ENCODE measurements around the gene TIMM50. TPM values are rescaled to one million over a fixed set of nuclear protein-coding genes. Genes with fewer than 3 reads are reported as not detected.
"Not testable (repeated sequence)": the region's sequence is repeated elsewhere in the genome, so short reads cannot be mapped to it uniquely, and the experiment has no call there.

The TIMM50 gene
- total RNA-seq, 1 donor from 2014 or later: 256 TPM

DNA sequence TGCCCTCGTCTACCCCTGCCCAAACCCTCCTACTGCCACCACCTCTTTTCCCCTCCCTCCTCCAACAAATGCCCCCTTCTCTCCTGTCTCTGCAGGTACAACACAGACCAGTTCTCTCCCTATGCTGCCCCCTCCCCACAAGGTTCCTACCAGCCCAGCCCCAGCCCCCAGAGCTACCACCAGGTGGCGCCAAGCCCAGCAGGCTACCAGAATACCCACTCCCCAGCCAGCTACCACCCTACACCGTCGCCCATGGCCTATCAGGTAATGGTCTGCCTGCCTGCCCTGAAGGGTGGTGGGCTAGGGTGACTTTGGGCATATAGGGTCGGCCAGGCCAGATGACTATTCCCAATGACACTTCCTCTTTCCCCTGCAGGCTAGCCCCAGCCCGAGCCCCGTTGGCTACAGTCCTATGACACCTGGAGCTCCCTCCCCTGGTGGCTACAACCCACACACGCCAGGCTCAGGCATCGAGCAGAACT is 6.5 kb upstream of the TIMM50 start:
- Mint-ChIP-seq H3K27me3 (ENCODE audit: unreplicated experiment) (peaks cover 2% of the 10 kb centered on the region), H3K9me3 (ENCODE audit: unreplicated experiment) (peaks cover 4% of the 10 kb centered on the region), H3K4me1 (ENCODE audit: low read depth, unreplicated experiment) (no peaks in the 10 kb centered on the region), H3K27ac (ENCODE audit: unreplicated experiment) (peak overlapping the region; percentile 38), H3K4me3 (ENCODE audit: unreplicated experiment) (no peak overlapping the region), H3K36me3 (ENCODE audit: unreplicated experiment) (no peaks in the 10 kb centered on the region)
- DNase-seq: peak; percentile 90
- TF ChIP-seq, protein P1, sequence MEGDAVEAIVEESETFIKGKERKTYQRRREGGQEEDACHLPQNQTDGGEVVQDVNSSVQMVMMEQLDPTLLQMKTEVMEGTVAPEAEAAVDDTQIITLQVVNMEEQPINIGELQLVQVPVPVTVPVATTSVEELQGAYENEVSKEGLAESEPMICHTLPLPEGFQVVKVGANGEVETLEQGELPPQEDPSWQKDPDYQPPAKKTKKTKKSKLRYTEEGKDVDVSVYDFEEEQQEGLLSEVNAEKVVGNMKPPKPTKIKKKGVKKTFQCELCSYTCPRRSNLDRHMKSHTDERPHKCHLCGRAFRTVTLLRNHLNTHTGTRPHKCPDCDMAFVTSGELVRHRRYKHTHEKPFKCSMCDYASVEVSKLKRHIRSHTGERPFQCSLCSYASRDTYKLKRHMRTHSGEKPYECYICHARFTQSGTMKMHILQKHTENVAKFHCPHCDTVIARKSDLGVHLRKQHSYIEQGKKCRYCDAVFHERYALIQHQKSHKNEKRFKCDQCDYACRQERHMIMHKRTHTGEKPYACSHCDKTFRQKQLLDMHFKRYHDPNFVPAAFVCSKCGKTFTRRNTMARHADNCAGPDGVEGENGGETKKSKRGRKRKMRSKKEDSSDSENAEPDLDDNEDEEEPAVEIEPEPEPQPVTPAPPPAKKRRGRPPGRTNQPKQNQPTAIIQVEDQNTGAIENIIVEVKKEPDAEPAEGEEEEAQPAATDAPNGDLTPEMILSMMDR (IDR thresholded peaks at IDR 0.05; ENCODE audit: partially characterized antibody, unreplicated experiment): peak; percentile 84

DNA sequence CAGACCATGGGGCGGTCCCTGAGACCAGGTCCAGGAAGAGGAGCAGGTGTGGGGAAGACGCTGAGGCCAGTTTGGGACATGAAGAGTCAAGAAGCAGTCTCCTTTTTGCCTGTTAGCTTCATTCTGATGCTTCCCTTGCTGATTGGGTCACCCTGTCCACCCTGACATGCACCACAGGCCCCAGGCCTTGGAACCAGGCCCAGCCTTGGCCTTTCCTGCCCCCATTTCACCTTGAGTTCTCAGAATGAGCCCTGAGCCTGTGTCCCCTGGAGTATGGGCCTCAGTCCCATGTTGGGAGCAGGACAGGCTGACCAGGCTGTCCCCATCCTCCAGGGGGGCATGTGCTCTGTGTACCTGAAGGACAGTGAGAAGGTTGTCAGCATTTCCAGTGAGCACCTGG is 4.9 kb upstream of the TIMM50 start:
- H3K27ac Mint-ChIP-seq (ENCODE audit: unreplicated experiment): no peak overlapping the region

DNA sequence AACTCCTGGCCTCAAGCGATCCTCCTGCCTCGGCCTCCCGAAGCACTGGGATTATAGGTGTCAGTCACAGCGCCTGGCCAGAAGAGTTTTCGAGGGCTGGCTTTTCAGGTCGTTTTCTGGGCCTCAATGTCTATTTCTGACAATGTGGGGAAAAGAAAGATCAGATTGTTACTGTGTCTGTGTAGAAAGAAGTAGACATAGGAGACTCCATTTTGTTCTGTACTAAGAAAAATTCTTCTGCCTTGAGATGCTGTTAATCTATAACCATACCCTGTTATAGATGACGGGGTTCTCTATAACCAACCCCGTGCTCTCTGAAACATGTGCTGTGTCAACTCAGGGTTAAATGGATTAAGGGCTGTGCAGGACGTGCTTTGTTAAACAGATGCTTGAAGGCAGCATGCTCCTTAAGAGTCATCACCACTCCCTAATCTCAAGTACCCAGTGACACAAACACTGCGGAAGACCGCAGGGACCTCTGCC is 1.3 kb upstream of the TIMM50 start:
- not testable (repeated sequence) for DNase-seq; H3K36me3 Mint-ChIP-seq (ENCODE audit: unreplicated experiment)
- Mint-ChIP-seq H3K4me1 (ENCODE audit: low read depth, unreplicated experiment) (peaks cover 33% of the 10 kb centered on the region), H3K9me3 (ENCODE audit: unreplicated experiment) (peaks cover 23% of the 10 kb centered on the region), H3K27me3 (ENCODE audit: unreplicated experiment) (peaks cover 18% of the 10 kb centered on the region), H3K4me3 (ENCODE audit: unreplicated experiment) (peak overlapping the region; percentile 89), H3K27ac (ENCODE audit: unreplicated experiment) (peak overlapping the region; percentile 95)

More for the DNA sequence above, 4.9 kb upstream of the TIMM50 start:
- TF ChIP-seq, protein P1 (IDR thresholded peaks at IDR 0.05; ENCODE audit: partially characterized antibody, unreplicated experiment): no peak
- peaks cover 11% of the 10 kb centered on the region for H3K4me1 Mint-ChIP-seq (ENCODE audit: low read depth, unreplicated experiment)
- H3K27me3 Mint-ChIP-seq (ENCODE audit: unreplicated experiment): peaks cover 4% of the 10 kb centered on the region
- H3K4me3 Mint-ChIP-seq (ENCODE audit: unreplicated experiment): no peak overlapping the region
- no peaks in the 10 kb centered on the region for H3K36me3 Mint-ChIP-seq (ENCODE audit: unreplicated experiment)
- peaks cover 10% of the 10 kb centered on the region for H3K9me3 Mint-ChIP-seq (ENCODE audit: unreplicated experiment)
- no peak for DNase-seq

DNA sequence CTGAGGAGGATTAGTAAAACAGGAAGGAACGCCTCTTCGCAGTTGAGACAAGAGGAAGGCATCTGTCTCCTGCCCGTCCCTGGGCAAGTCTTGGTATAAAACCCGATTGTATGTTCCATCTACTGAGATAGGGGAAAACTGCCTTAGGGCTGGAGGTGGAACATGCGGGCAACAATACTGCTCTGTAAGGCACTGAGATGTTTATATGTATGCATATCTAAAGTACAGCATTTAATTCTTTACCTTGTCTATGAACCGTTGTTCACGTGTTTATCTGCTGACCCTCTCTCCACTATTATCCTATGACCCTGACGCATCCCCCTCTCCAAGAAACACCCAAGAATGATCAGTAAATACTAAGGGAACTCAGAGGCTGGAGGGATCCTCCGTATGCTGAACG is 722 bp upstream of the TIMM50 start:
- Mint-ChIP-seq H3K27me3 (ENCODE audit: unreplicated experiment) (peaks cover 18% of the 10 kb centered on the region), H3K9me3 (ENCODE audit: unreplicated experiment) (peaks cover 23% of the 10 kb centered on the region), H3K27ac (ENCODE audit: unreplicated experiment) (peak overlapping the region; percentile 95), H3K36me3 (ENCODE audit: unreplicated experiment) (no peaks in the 10 kb centered on the region), H3K4me1 (ENCODE audit: low read depth, unreplicated experiment) (peaks cover 35% of the 10 kb centered on the region), H3K4me3 (ENCODE audit: unreplicated experiment) (peak overlapping the region; percentile 89)
- TF ChIP-seq, protein P1 (IDR thresholded peaks at IDR 0.05; ENCODE audit: partially characterized antibody, unreplicated experiment): no peak
- DNase-seq: no peak

DNA sequence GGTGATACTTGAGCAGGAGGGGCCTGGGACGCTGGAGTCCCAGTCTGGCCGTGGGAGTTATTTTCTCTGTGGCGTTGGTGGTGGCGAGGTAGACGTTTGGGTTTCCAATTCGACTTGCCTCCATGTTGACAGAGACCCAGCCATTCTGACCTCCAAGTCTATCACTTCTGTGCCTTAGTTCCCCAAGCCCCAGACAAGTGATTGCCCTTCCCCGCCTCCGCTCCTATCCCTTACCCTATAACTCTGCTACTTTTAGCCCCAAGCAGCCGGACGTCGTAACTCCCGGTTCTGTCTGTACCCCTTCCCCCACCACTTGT is 549 bp downstream of the TIMM50 start:
- peak overlapping the region; percentile 98 for H3K4me3 Mint-ChIP-seq (ENCODE audit: unreplicated experiment)
- no peak for DNase-seq

More for the DNA sequence above, 549 bp downstream of the TIMM50 start:
- peaks cover 4% of the 10 kb centered on the region for H3K36me3 Mint-ChIP-seq (ENCODE audit: unreplicated experiment)
- peaks cover 18% of the 10 kb centered on the region for H3K27me3 Mint-ChIP-seq (ENCODE audit: unreplicated experiment)
- peaks cover 25% of the 10 kb centered on the region for H3K9me3 Mint-ChIP-seq (ENCODE audit: unreplicated experiment)
- peaks cover 44% of the 10 kb centered on the region for H3K4me1 Mint-ChIP-seq (ENCODE audit: low read depth, unreplicated experiment)
- TF ChIP-seq, protein P1 (IDR thresholded peaks at IDR 0.05; ENCODE audit: partially characterized antibody, unreplicated experiment): no peak
- peak overlapping the region; percentile 99 for H3K27ac Mint-ChIP-seq (ENCODE audit: unreplicated experiment)
